Measurements from ENCODE around the gene AFF2. TPM values are rescaled to one million over a fixed set of nuclear protein-coding genes. Genes with fewer than 3 reads are reported as not detected.

The AFF2 gene
- total and polyA plus RNA-seq, 2 donors (not counting 3 experiments of a cell fraction or from before 2014, with no cell fraction given): 0.03 to 0.07 TPM

GRCh38 chrX:148534291-148534690, 33.9 kb downstream of the AFF2 start:
- dilution Hi-C loops (cut with MboI; ENCODE audit: extremely low pct_ligation_motif_present, low sequenced_read_pairs): no loop called here
- DNase-seq (ENCODE audit: low read depth, low spot score) (no peak), FAIRE-seq (no peak)
- CTCF ChIA-PET: no interaction called here
- H2AFZ ChIP-seq (ENCODE audit: low read depth, low read length): no peak overlapping the region
- no peak for TF ChIP-seq FOS (IDR thresholded peaks at IDR 0.05; ENCODE audit: borderline replicate concordance, insufficient read depth, low read length)
- TF ChIP-seq POLR2A (IDR thresholded peaks at IDR 0.05; ENCODE audit: low read depth, low read length): no peak
- no peak for TF ChIP-seq POLR2AphosphoS5 (IDR thresholded peaks at IDR 0.05; ENCODE audit: insufficient read depth, low read depth, low read length)
- H3K27me3 ChIP-seq (ENCODE audit: control insufficient read depth in 2 of 2, insufficient read depth in 2 of 2, low read length in 2 of 2): no peaks in the 10 kb centered on the region
- H3K36me3 ChIP-seq (ENCODE audit: control insufficient read depth in 2 of 2, extremely low read depth in 1 of 2, insufficient read depth in 2 of 2, low read length in 2 of 2): no peaks in the 10 kb centered on the region
- BruUV-seq (replicated peaks): no TSS peak
- H3K9ac ChIP-seq (replicated peaks; ENCODE audit: extremely low read depth, insufficient read depth, low read length): no peak overlapping the region
- H3K4me1 ChIP-seq (ENCODE audit: control insufficient read depth, extremely low read depth, insufficient read depth, low read length): no peaks in the 10 kb centered on the region
- no peaks in the 10 kb centered on the region for H3K9me3 ChIP-seq (replicated peaks; ENCODE audit: control insufficient read depth, insufficient read depth, low read length)
- no peaks in the 10 kb centered on the region for H3K79me2 ChIP-seq (ENCODE audit: control insufficient read depth, insufficient read depth, low read length)
- no peak overlapping the region for H3K4me3 ChIP-seq (replicated peaks in 1 of 3; ENCODE audit: insufficient read depth in 1 of 3, low read depth in 1 of 3, low read length in 3 of 3)
- no peaks in the 10 kb centered on the region for H4K20me1 ChIP-seq (replicated peaks; ENCODE audit: control insufficient read depth, extremely low read depth, insufficient read depth, low read length)
- intact Hi-C loops (cut with micrococcal nuclease): loop anchor here (5.0 kb wide), 1 partner anchor 753 kb away; no protein-coding TSS in a partner anchor
- no peaks in the 10 kb centered on the region for H3K9me1 ChIP-seq (replicated peaks; ENCODE audit: control insufficient read depth, extremely low read depth, insufficient read depth, low read length)
- H3K27ac ChIP-seq (ENCODE audit: insufficient read depth, low read depth, low read length): no peak overlapping the region
- POLR2A ChIA-PET: no interaction called here
- H3K4me2 ChIP-seq (ENCODE audit: insufficient read depth, low read length): no peak overlapping the region

- Histone ChIP-seq H4K20me1 (replicated peaks; ENCODE audit: control insufficient read depth, extremely low read depth, insufficient read depth, low read length) (no peaks in the 10 kb centered on the region), H3K9me1 (replicated peaks; ENCODE audit: control insufficient read depth, extremely low read depth, insufficient read depth, low read length) (no peaks in the 10 kb centered on the region), H3K27me3 (ENCODE audit: control insufficient read depth in 2 of 2, insufficient read depth in 2 of 2, low read length in 2 of 2) (no peaks in the 10 kb centered on the region), H2AFZ (ENCODE audit: low read depth, low read length) (no peak overlapping the region), H3K4me2 (ENCODE audit: insufficient read depth, low read length) (no peak overlapping the region), H3K4me3 (replicated peaks in 1 of 3; ENCODE audit: insufficient read depth in 1 of 3, low read depth in 1 of 3, low read length in 3 of 3) (no peak overlapping the region), H3K9me3 (replicated peaks; ENCODE audit: control insufficient read depth, insufficient read depth, low read length) (no peaks in the 10 kb centered on the region), H3K4me1 (ENCODE audit: control insufficient read depth, extremely low read depth, insufficient read depth, low read length) (no peaks in the 10 kb centered on the region), H3K36me3 (ENCODE audit: control insufficient read depth in 2 of 2, extremely low read depth in 1 of 2, insufficient read depth in 2 of 2, low read length in 2 of 2) (no peaks in the 10 kb centered on the region), H3K27ac (ENCODE audit: insufficient read depth, low read depth, low read length) (no peak overlapping the region), H3K9ac (replicated peaks; ENCODE audit: extremely low read depth, insufficient read depth, low read length) (no peak overlapping the region), H3K79me2 (ENCODE audit: control insufficient read depth, insufficient read depth, low read length) (no peaks in the 10 kb centered on the region)
- POLR2A ChIA-PET: no interaction called here
- intact Hi-C loops (cut with micrococcal nuclease) (no loop called here), dilution Hi-C loops (cut with MboI; ENCODE audit: extremely low pct_ligation_motif_present, low sequenced_read_pairs) (no loop called here)
- TF ChIP-seq CTCF (IDR thresholded peaks at IDR 0.05; ENCODE audit: extremely low read depth in 1 of 2, insufficient read depth in 1 of 2, low read depth in 1 of 2, low read length in 2 of 2) (no peak), POLR2AphosphoS5 (IDR thresholded peaks at IDR 0.05; ENCODE audit: insufficient read depth, low read depth, low read length) (no peak), EZH2 (IDR thresholded peaks at IDR 0.05; ENCODE audit: borderline replicate concordance, low read depth, low read length, severe bottlenecking) (no peak), MAX (IDR thresholded peaks at IDR 0.05; ENCODE audit: insufficient read depth, insufficient read length) (no peak), FOS (IDR thresholded peaks at IDR 0.05; ENCODE audit: borderline replicate concordance, insufficient read depth, low read length) (no peak), GATA2 (IDR thresholded peaks at IDR 0.05; ENCODE audit: insufficient read depth, insufficient read length, low read depth, low read length) (no peak), POLR2A (IDR thresholded peaks at IDR 0.05; ENCODE audit: low read depth, low read length) (no peak), MYC (IDR thresholded peaks at IDR 0.05; ENCODE audit: low read depth, low read length) (no peak), JUN (IDR thresholded peaks at IDR 0.05; ENCODE audit: borderline replicate concordance, insufficient read depth, insufficient read length, low read depth) (no peak)
- BruUV-seq (replicated peaks): no TSS peak
- FAIRE-seq: no peak
- CTCF ChIA-PET: no interaction called here
- no peak for DNase-seq (ENCODE audit: low read depth, low spot score)
Measured at GRCh38 chrX:148535639-148536038, 35.2 kb downstream of the AFF2 start.

Data from endothelial cell of umbilical vein (primary cell).